ENCODE data around the gene POMT1. TPM values are rescaled to one million over a fixed set of nuclear protein-coding genes. Genes with fewer than 3 reads are reported as not detected.
"Not testable (repeated sequence)": the region's sequence is repeated elsewhere in the genome, so short reads cannot be mapped to it uniquely, and the experiment has no call there.

The POMT1 gene
- total RNA-seq, 2 donors from 2014 or later: 19.1 to 20.7 TPM

- no peak for DNase-seq
- no peak for ATAC-seq
- intact Hi-C loops (cut with DNase I): no loop called here
Observed at GRCh38 chr9:131534721-131535237, 32.1 kb downstream of the POMT1 start.

DNA sequence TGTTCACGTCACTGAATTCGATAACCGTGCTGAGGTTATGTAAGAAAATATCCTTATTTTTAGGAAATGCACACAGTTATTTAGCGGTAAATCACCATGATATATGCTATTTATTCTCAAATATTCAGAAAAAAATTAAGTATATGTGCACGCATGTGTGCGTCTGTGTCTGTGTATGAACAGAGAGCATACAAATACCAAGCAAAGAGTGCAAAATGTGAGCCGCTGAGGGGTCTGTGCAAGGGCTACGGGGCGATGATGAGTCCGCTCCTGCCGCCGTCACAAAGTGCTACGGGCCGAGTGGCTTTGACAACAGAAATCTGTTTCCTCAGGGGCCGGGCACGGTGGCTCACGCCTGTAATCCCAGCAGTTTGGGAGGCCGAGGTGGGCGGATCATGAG lies 35.2 kb downstream of the POMT1 start:
- no peak for ATAC-seq
- intact Hi-C loops (cut with DNase I): no loop called here

GRCh38 chr9:131539223-131539923 lies 36.7 kb downstream of the POMT1 start:
- DNase-seq (no peak), ATAC-seq (no peak)
- intact Hi-C loops (cut with DNase I): no loop called here

More for the DNA sequence above, 35.2 kb downstream of the POMT1 start:
- DNase-seq: no peak

DNA sequence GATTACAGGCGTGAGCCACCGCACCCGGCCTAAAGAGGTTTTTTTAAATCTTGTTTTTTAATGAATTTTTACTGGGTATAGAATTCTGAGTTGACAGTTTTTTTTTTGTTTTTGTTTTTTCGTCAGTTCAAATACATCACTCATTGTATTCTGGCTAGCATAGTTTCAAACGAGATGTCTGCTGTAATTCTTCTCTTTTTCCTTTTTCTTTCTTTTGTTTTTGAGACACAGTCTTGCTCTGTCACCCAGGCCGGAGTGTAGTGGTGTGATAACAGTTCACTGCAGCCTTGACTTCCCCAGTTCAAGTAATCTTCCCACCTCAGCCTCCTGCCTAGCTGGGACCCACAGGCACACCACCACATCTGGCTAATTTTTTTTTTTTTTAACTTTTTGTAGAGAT lies 40.4 kb downstream of the POMT1 start:
- no peak for ATAC-seq
- intact Hi-C loops (cut with DNase I): no loop called here
- no peak for DNase-seq

- intact Hi-C loops (cut with DNase I): no loop called here
- no peak for DNase-seq
- ATAC-seq: peak; percentile 19 to 30
Observed at GRCh38 chr9:131545003-131545785, 42.5 kb downstream of the POMT1 start, which contains the start of gene PRRT1B. PRRT1B (plus strand) TSS chr9:131545523; CDS start chr9:131545616, 93 bp downstream.

- intact Hi-C loops (cut with DNase I): no loop called here
- peak in 1 of 2 donors; percentile 14 for ATAC-seq
- no peak for DNase-seq
Observed at GRCh38 chr9:131545786-131546335, 43.1 kb downstream of the POMT1 start.

DNA sequence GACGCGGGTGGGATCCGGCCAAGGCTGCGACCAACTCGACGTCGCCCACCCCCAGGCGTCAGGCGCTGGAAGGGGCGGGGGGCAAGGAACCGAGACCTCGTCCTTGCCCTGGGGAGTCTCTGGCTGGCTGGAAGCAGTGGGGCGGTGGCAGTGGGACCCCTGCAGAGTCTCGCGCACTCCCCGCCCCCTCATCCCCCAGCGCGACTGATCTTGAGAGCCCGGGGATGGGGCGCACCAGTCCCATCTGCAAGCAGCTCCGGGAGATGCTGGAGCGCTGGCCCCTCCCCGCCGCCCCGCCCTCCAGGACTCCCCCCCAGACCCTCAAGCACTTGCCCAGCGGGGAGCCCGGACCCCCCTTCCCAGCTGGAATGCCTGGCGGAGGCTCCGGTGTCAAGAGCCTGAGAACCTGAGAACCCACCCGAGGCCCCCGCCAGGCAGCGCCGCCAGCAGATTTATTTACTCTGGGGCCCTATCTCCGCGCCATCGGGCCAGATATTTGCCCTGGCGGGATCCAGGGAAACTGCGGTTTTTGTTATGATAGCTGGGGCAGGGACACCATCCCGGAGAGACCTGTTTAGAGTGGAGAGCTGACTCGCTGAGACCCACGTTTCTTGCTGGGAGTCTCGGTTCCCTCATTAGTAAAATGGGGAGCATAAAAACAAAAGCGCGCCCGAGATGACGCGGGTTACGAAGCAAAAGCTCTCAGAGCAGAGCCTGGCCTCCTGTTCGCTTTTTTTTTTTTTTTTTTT lies 43.8 kb downstream of the POMT1 start:
- ATAC-seq (no peak), DNase-seq (no peak)

DNA sequence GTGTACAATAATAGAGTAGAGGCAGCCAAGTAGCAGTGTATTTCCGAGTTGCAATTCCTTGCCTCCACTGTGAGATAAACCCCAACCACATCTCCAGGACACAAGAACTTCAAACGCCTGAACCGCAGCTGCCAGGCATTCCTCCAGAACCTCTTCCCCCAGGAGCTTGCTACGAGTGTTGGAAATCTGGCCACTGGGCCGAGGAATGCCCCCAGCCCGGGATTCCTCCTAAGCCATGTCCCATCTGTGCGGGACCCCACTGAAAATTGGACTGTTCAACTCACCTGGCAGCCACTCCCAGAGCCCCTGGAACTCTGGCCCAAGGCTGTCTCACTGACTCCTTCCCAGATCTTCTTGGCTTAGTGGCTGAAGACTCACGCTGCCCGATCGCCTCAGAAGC lies 46.5 kb downstream of the POMT1 start:
- intact Hi-C loops (cut with DNase I); ATAC-seq; DNase-seq: not testable (repeated sequence)

More for the DNA sequence above, 43.8 kb downstream of the POMT1 start:
- intact Hi-C loops (cut with DNase I): no loop called here

GRCh38 chr9:131550465-131550864 lies 47.7 kb downstream of the POMT1 start:
- ATAC-seq; intact Hi-C loops (cut with DNase I); DNase-seq: not testable (repeated sequence)

DNA sequence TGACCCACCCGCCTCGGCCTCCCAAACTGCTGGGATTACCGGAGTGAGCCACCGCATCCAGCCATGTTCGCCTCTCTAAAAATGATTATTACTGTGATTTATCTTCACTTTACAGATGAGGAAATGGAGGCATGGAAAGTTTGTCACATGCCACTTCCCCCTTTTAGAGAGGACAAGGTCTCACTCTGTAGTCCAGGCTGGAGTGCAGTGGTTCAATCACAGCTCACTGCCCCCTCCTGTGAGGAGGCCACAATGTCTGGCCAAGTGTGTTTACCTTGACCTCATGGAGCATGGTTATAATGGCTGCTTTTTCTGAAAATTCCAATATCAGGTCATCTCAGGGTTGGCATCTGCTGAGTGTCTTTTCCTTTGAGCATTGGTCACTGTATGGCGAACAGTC lies 49.3 kb downstream of the POMT1 start:
- DNase-seq: no peak

GRCh38 chr9:131554087-131554842 lies 51.5 kb downstream of the POMT1 start:
- ATAC-seq: no peak

More for the DNA sequence above, 49.3 kb downstream of the POMT1 start:
- ATAC-seq: no peak
- intact Hi-C loops (cut with DNase I): no loop called here

DNA sequence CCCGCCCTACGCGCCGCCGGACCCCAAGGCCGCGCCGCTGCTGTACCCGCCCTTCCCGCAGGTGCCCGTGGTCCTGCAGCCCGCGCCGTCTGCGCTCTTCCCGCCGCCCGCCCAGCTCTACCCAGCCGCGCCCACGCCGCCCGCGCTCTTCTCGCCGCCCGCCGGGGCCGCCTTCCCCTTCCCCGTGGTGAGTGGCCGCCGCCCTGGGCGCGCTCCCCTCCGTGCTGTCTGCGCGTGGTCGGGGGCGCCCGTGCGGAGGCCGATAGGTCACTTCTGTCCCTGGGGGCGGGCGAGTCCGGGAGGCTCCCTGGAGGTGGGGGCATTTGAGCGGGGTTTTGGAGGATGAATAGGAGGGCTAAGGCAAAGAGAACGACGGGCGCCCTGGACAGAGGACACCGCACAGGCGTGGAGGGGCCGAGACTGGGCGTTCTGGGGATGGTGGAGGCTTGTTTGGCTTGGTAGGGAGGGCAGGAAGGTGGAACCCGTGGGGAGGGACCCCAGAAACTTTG lies 52.2 kb downstream of the POMT1 start:
- DNase-seq (no peak), ATAC-seq (no peak)

More at GRCh38 chr9:131554087-131554842, 51.5 kb downstream of the POMT1 start:
- no peak for DNase-seq
- intact Hi-C loops (cut with DNase I): no loop called here

GRCh38 chr9:131555841-131556673 lies 53.3 kb downstream of the POMT1 start:
- DNase-seq (no peak), ATAC-seq (no peak)
- intact Hi-C loops (cut with DNase I): no loop called here

More for the DNA sequence above, 52.2 kb downstream of the POMT1 start:
- intact Hi-C loops (cut with DNase I): no loop called here

GRCh38 chr9:131557855-131558548 lies 55.3 kb downstream of the POMT1 start:
- no peak for DNase-seq
- no peak for ATAC-seq
- intact Hi-C loops (cut with DNase I): no loop called here

DNA sequence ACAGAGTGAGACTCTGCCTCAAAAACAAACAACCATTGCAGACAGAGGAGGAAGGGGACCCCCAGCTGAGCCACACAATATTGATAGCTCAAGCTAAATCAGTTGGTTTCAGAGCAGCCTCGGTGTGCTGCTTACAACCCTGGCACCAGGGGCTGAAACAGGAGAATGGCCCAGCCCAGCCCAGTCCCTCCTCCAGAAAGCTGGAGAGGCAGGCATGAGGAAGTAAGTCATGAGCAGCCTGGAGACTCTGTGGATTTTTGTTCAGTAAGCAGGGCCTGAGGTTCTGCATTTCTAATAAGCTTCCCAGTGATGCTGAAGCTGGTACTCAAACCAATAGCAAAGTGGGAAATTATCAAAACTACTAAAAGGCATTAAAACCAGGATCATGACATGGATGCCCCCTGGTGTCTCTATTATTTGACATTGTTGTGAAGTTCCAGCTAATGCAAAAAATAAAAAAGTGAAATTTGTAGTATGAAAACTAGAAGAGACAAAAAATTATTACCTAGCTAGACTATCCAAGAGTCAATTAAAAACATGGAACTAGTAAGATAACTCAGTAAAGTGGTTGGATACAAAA lies 56.8 kb downstream of the POMT1 start:
- DNase-seq (no peak), ATAC-seq (no peak)
- intact Hi-C loops (cut with DNase I): no loop called here

Data from left cardiac atrium (tissue), 4 donors.